SK-N-SH (cell line): ENCODE data around the gene GPR39. TPM values are rescaled to one million over a fixed set of nuclear protein-coding genes. Genes with fewer than 3 reads are reported as not detected.

Experiments
- CTCF ChIA-PET: fragments of 300-600, 350-600 bp; formaldehyde crosslinking; extraction: SDS; loops from one replicate; lab custom pipeline; 2021; lab: Yijun Ruan, JAX
- POLR2A ChIA-PET: fragments of 350-600 bp; sonication (Branson Sonifier 250); formaldehyde crosslinking; extraction: SDS; loops from one replicate; lab custom pipeline; 2020; ENCODE audit warnings: antibody characterized with exemption, inconsistent platforms; lab: Yijun Ruan, JAX
- DNase-seq: peaks from one replicate; pipeline ENCODE4 v3.0.0; 2012
- H2AFZ ChIP-seq: fragments of 200-600 bp; sonication (generic); 2 replicates; pipeline ENCODE4 v1.8.1; 2016; ENCODE audit warnings: antibody characterized with exemption, mild to moderate bottlenecking, low read depth
- H3F3A ChIP-seq: fragments of 200-600 bp; sonication (generic); replicated peaks from 2 replicates; pipeline ENCODE3; 2016; ENCODE audit warnings: antibody characterized with exemption, mild to moderate bottlenecking; ENCODE audit not compliant: insufficient read depth
- H3K27ac ChIP-seq, 2 experiments: fragments of 200-500 bp in 1 of 2; fragments of 200-600 bp in 1 of 2; sonication (Bioruptor generic) in 1 of 2; sonication (generic), shearing (Covaris generic) in 1 of 2; 2 replicates each; pipeline versions ENCODE4 v1.5.1 to v1.6.1; 2014 to 2016; ENCODE audit warnings: low read depth in 2 of 2, inconsistent platforms in 1 of 2, low read length in 1 of 2, mild to moderate bottlenecking in 1 of 2, mixed read lengths in 1 of 2
- H3K27me3 ChIP-seq: fragments of 200-600 bp; sonication (generic), shearing (Covaris generic); 2 replicates; pipeline ENCODE4 v1.6.1; 2016; ENCODE audit warnings: mixed run types; ENCODE audit not compliant: insufficient read depth
- H3K36me3 ChIP-seq, 2 experiments: fragments of 200-500 bp in 1 of 2; fragments of 200-600 bp in 1 of 2; sonication (Bioruptor generic) in 1 of 2; sonication (generic) in 1 of 2; replicated peaks in 1 of 2; 2 replicates each; pipeline versions ENCODE3 to v1.5.1; 2014 to 2016; ENCODE audit warnings: low read length in 1 of 2, mild to moderate bottlenecking in 1 of 2; ENCODE audit not compliant: insufficient read depth in 2 of 2, control insufficient read depth in 1 of 2
- H3K4me1 ChIP-seq, 2 experiments: fragments of 200-500 bp in 1 of 2; fragments of 200-600 bp in 1 of 2; sonication (Bioruptor generic) in 1 of 2; sonication (generic), shearing (Covaris generic) in 1 of 2; 2 replicates each; pipeline versions ENCODE4 v1.5.1 to v1.6.1; 2014 to 2016; ENCODE audit warnings: low read depth in 1 of 2, low read length in 1 of 2, mixed run types in 1 of 2; ENCODE audit not compliant: insufficient read depth in 2 of 2, control insufficient read depth in 1 of 2
- H3K4me2 ChIP-seq: fragments of 200-600 bp; sonication (generic), shearing (Covaris generic); 2 replicates; pipeline ENCODE4 v1.6.1; 2017; ENCODE audit warnings: mixed run types
- H3K4me3 ChIP-seq, 2 experiments: fragments of 200-500 bp in 1 of 2; fragments of 200-600 bp in 1 of 2; sonication (Bioruptor generic) in 1 of 2; sonication (generic), shearing (Covaris generic) in 1 of 2; 2 replicates each; pipeline versions ENCODE4 v1.5.1 to v1.8.1; 2014 to 2016; ENCODE audit warnings: low read depth in 2 of 2, inconsistent platforms in 1 of 2, low read length in 1 of 2, mild to moderate bottlenecking in 1 of 2, mixed read lengths in 1 of 2, moderate library complexity in 1 of 2
- H3K79me2 ChIP-seq: fragments of 200-600 bp; sonication (generic); 2 replicates; pipeline ENCODE4 v1.8.1; 2017; ENCODE audit warnings: mild to moderate bottlenecking; ENCODE audit not compliant: insufficient read depth
- H3K9ac ChIP-seq: fragments of 200-600 bp; sonication (generic); 2 replicates; pipeline ENCODE4 v1.6.1; 2017; ENCODE audit warnings: mixed run types
- H3K9me2 ChIP-seq: fragments of 200-600 bp; sonication (generic); 2 replicates; pipeline ENCODE4 v1.6.1; 2017; ENCODE audit warnings: mixed run types
- H3K9me3 ChIP-seq: fragments of 200-600 bp; sonication (generic); 2 replicates; pipeline ENCODE4 v1.6.1; 2017; ENCODE audit warnings: mixed run types, mild to moderate bottlenecking, moderate library complexity
- H4K20me1 ChIP-seq: fragments of 200-600 bp; sonication (generic); 2 replicates; pipeline ENCODE4 v1.6.1; 2017; ENCODE audit warnings: mild to moderate bottlenecking, mixed run types; ENCODE audit not compliant: insufficient read depth
- CHD2 ChIP-seq: fragments of 150-350 bp; IDR thresholded peaks from 2 replicates; pipeline ENCODE4 v1.6.1; 2018; ENCODE audit warnings: low read length; ENCODE audit not compliant: partially characterized antibody
- EP300 ChIP-seq, 2 experiments: IDR thresholded peaks; 2 replicates each; pipeline versions ENCODE4 v1.4.0 to v1.6.1; 2012; ENCODE audit warnings: borderline replicate concordance in 1 of 2, low read depth in 1 of 2, low read length in 1 of 2
- FOSL2 ChIP-seq: IDR thresholded peaks from 2 replicates; pipeline ENCODE4 v1.4.0; 2012; ENCODE audit warnings: low read depth, mild to moderate bottlenecking, moderate library complexity, borderline replicate concordance
- FOXJ3 ChIP-seq: sonication (generic); formaldehyde crosslinking; IDR thresholded peaks from 2 replicates; pipeline ENCODE4 v1.5.1; 2020; ENCODE audit warnings: mild to moderate bottlenecking, missing genetic modification reagents
- FOXM1 ChIP-seq: IDR thresholded peaks from 2 replicates; pipeline ENCODE4 v1.4.0; 2012; ENCODE audit warnings: low read depth, mild to moderate bottlenecking
- IRF3 ChIP-seq: fragments of 150-350 bp; IDR thresholded peaks from 2 replicates; pipeline ENCODE4 v1.6.1; 2016; ENCODE audit warnings: mild to moderate bottlenecking, low read depth, low read length
- JUND ChIP-seq: IDR thresholded peaks from 2 replicates; pipeline ENCODE4 v1.4.0; 2012
- MXI1 ChIP-seq: IDR thresholded peaks from 2 replicates; pipeline ENCODE4 v1.6.1; 2012; ENCODE audit warnings: mild to moderate bottlenecking, low read depth, low read length, improper control_type of control experiment
- NFIC ChIP-seq: IDR thresholded peaks from 2 replicates; pipeline ENCODE4 v1.4.0; 2012; ENCODE audit warnings: borderline replicate concordance
- PBX3 ChIP-seq: IDR thresholded peaks from 2 replicates; pipeline ENCODE4; 2012
- RFX5 ChIP-seq: IDR thresholded peaks from 2 replicates; pipeline ENCODE4 v1.6.1; 2012; ENCODE audit warnings: mild to moderate bottlenecking, improper control_type of control experiment, low read length
- RXRA ChIP-seq: IDR thresholded peaks from 2 replicates; pipeline ENCODE4 v1.4.0; 2012; ENCODE audit warnings: low read depth, mild to moderate bottlenecking, borderline replicate concordance
- SIN3A ChIP-seq: IDR thresholded peaks from 2 replicates; pipeline ENCODE4 v1.6.1; 2012; ENCODE audit warnings: low read depth, mild to moderate bottlenecking, low read length, moderate library complexity, borderline replicate concordance
- TEAD4 ChIP-seq: IDR thresholded peaks from 2 replicates; pipeline ENCODE4 v1.4.0; 2012; ENCODE audit warnings: mild to moderate bottlenecking, borderline replicate concordance; ENCODE audit not compliant: insufficient read depth
- YY1 ChIP-seq: IDR thresholded peaks from 2 replicates; pipeline ENCODE4 v1.4.0; 2012; ENCODE audit warnings: low read depth, mild to moderate bottlenecking
- WGBS: methylation state at CpG from one replicate; pipeline ENCODE4 v1.1.6; 2017; ENCODE audit warnings: low lambda C conversion rate; 5-methylcytosine and 5-hydroxymethylcytosine counted together
- polyA plus RNA-seq, 3 experiments: library from polyadenylated mRNA; depleted of rRNA; stranded (reverse); fragments of >200 nt; gene quantifications; 2 replicates each; pipeline ENCODE4 v1.2.3, GENCODE V29; 2012

GPR39 gene
- polyA plus RNA-seq, 1 of the 3 experiments (the other 2 are of a cell fraction): 2.3 TPM

- no peaks in the 10 kb centered on the region for H3K9me2 ChIP-seq
- H3K79me2 ChIP-seq: no peaks in the 10 kb centered on the region
- TF ChIP-seq YY1 (no peak), RFX5 (no peak), PBX3 (no peak), IRF3 (no peak), TEAD4 (no peak), FOSL2 (no peak), SIN3A (no peak), FOXM1 (no peak), EP300 (IDR thresholded peaks at IDR 0.05; ENCODE audit: borderline replicate concordance in 1 of 2, low read depth in 1 of 2, low read length in 1 of 2) (no peak), FOXJ3 (CRISPR knock-in tag) (no peak), MXI1 (no peak), RXRA (no peak), JUND (no peak), NFIC (no peak)
- no peaks in the 10 kb centered on the region for H3K9me3 ChIP-seq
- no peak for DNase-seq
- no peaks in the 10 kb centered on the region for H4K20me1 ChIP-seq
- no peak overlapping the region for H3K27ac ChIP-seq
- H3K36me3 ChIP-seq: no peaks in the 10 kb centered on the region
- no peaks in the 10 kb centered on the region for H3F3A ChIP-seq
- ChIA-PET CTCF (no interaction called here), POLR2A (no interaction called here)
- H3K4me1 ChIP-seq: no peaks in the 10 kb centered on the region
- H3K9ac ChIP-seq: no peak overlapping the region
- H3K4me3 ChIP-seq: no peak overlapping the region
- H2AFZ ChIP-seq: no peak overlapping the region
- H3K27me3 ChIP-seq: no peaks in the 10 kb centered on the region
- H3K4me2 ChIP-seq: no peak overlapping the region
Observed at GRCh38 chr2:132597166-132597565, 180.6 kb downstream of the GPR39 start.

GRCh38 chr2:132597831-132598230 lies 181.2 kb downstream of the GPR39 start:
- no peak overlapping the region for H3K4me3 ChIP-seq
- no peak overlapping the region for H2AFZ ChIP-seq
- H3K36me3 ChIP-seq: no peaks in the 10 kb centered on the region
- ChIA-PET CTCF (no interaction called here), POLR2A (no interaction called here)
- H3K9me2 ChIP-seq: no peaks in the 10 kb centered on the region
- H3K9me3 ChIP-seq: no peaks in the 10 kb centered on the region
- no peaks in the 10 kb centered on the region for H3K79me2 ChIP-seq
- no peaks in the 10 kb centered on the region for H3F3A ChIP-seq
- DNase-seq: no peak
- H3K9ac ChIP-seq: no peak overlapping the region
- H3K27me3 ChIP-seq: no peaks in the 10 kb centered on the region
- WGBS: 0% methylated on average over 1 of the region's 1 CpG
- no peaks in the 10 kb centered on the region for H3K4me1 ChIP-seq
- TF ChIP-seq EP300 (IDR thresholded peaks at IDR 0.05; ENCODE audit: borderline replicate concordance in 1 of 2, low read depth in 1 of 2, low read length in 1 of 2) (no peak), CHD2 (no peak), SIN3A (no peak)
- TF ChIP-seq, all 33 proteins: peak for 0
- Histone ChIP-seq H3K4me2 (no peak overlapping the region), H4K20me1 (no peaks in the 10 kb centered on the region), H3K27ac (no peak overlapping the region)
